CD14-positive monocyte (primary cell): ENCODE data around the gene SAMD3. TPM values are rescaled to one million over a fixed set of nuclear protein-coding genes. Genes with fewer than 3 reads are reported as not detected.

Source experiments
- DNase-seq, 3 donors: peaks; one replicate each; pipeline ENCODE4 v3.0.0-alpha.2; 2011 to 2022
- H2AFZ ChIP-seq: 2 replicates; pipeline ENCODE4 v1.6.0; 2012; ENCODE audit warnings: mild to moderate bottlenecking, low read depth, low read length, inconsistent platforms; ENCODE audit not compliant: insufficient read depth, poor library complexity, severe bottlenecking
- H3K27ac ChIP-seq, 2 donors: 1 replicate in 1 of 2; 2 replicates in 1 of 2; pipeline ENCODE4 v1.5.1; 2012 to 2013; ENCODE audit warnings: low read length in 2 of 2, control low read depth in 1 of 2, inconsistent platforms in 1 of 2, low read depth in 1 of 2, mild to moderate bottlenecking in 1 of 2
- H3K27me3 ChIP-seq, 2 donors: one replicate each; pipeline versions ENCODE4 v1.6.0 to v1.6.1; 2011 to 2013; ENCODE audit warnings: low read length in 2 of 2; ENCODE audit not compliant: control insufficient read depth in 2 of 2, insufficient read depth in 2 of 2
- H3K36me3 ChIP-seq, 2 donors: replicated peaks in 1 of 2; 1 replicate in 1 of 2; 2 replicates in 1 of 2; pipeline versions ENCODE4 v1.5.1 to v1.6.1; 2012 to 2013; ENCODE audit warnings: low read length in 2 of 2, control low read depth in 1 of 2, inconsistent platforms in 1 of 2, mild to moderate bottlenecking in 1 of 2; ENCODE audit not compliant: insufficient read depth in 2 of 2, control insufficient read depth in 1 of 2
- H3K4me1 ChIP-seq, 2 donors: 1 replicate in 1 of 2; 2 replicates in 1 of 2; pipeline versions ENCODE4 v1.5.1 to v1.6.1; 2012 to 2013; ENCODE audit warnings: low read length in 2 of 2, control low read depth in 1 of 2, inconsistent platforms in 1 of 2, mild to moderate bottlenecking in 1 of 2, moderate library complexity in 1 of 2; ENCODE audit not compliant: insufficient read depth in 2 of 2, control insufficient read depth in 1 of 2
- H3K4me2 ChIP-seq: replicated peaks from 2 replicates; pipeline ENCODE3; 2012; ENCODE audit warnings: low read length, moderate library complexity, mild to moderate bottlenecking; ENCODE audit not compliant: poor library complexity, severe bottlenecking; ENCODE audit errors: extremely low read depth
- H3K4me3 ChIP-seq, 3 experiments: fragments of 200-600 bp in 1 of 3; sonication (generic) in 1 of 3; replicated peaks in 1 of 3; 1 replicate in 2 of 3; 2 replicates in 1 of 3; pipeline ENCODE4 v1.5.1; 2011 to 2013; ENCODE audit warnings: low read length in 3 of 3, mild to moderate bottlenecking in 3 of 3, control low read depth in 2 of 3, low read depth in 2 of 3, inconsistent platforms in 1 of 3, moderate library complexity in 1 of 3
- H3K79me2 ChIP-seq: 2 replicates; pipeline ENCODE4 v1.6.0; 2012; ENCODE audit warnings: mild to moderate bottlenecking, control low read depth, inconsistent platforms, low read length, moderate library complexity; ENCODE audit not compliant: insufficient read depth
- H3K9ac ChIP-seq: 2 replicates; pipeline ENCODE4 v1.6.0; 2017; ENCODE audit warnings: low read length, mild to moderate bottlenecking; ENCODE audit not compliant: insufficient read depth, poor library complexity, severe bottlenecking
- H3K9me3 ChIP-seq, 2 donors: replicated peaks in 1 of 2; 1 replicate in 1 of 2; 2 replicates in 1 of 2; pipeline versions ENCODE4 v1.5.1 to v1.6.1; 2012 to 2013; ENCODE audit warnings: low read length in 2 of 2, control low read depth in 1 of 2; ENCODE audit not compliant: control insufficient read depth in 1 of 2, insufficient read depth in 1 of 2
- H4K20me1 ChIP-seq: 2 replicates; pipeline ENCODE4 v1.6.0; 2012; ENCODE audit warnings: mild to moderate bottlenecking, low read length, control low read depth, moderate library complexity; ENCODE audit not compliant: insufficient read depth
- H3K27ac Mint-ChIP-seq, 7 donors: one replicate each; pipeline ENCODE4 v1.8.0; 2020; ENCODE audit warnings: mild to moderate bottlenecking in 7 of 7, mixed read lengths in 7 of 7, moderate library complexity in 6 of 7, inconsistent platforms in 2 of 7
- H3K27me3 Mint-ChIP-seq, 3 donors: one replicate each; pipeline ENCODE4 v1.8.0; 2021 to 2022; ENCODE audit warnings: low read depth in 3 of 3, mild to moderate bottlenecking in 3 of 3, mixed read lengths in 3 of 3, moderate library complexity in 3 of 3, inconsistent platforms in 1 of 3
- H3K36me3 Mint-ChIP-seq, 2 donors: one replicate each; pipeline ENCODE4 v1.8.0; 2020; ENCODE audit warnings: mixed read lengths in 2 of 2, inconsistent platforms in 1 of 2, mild to moderate bottlenecking in 1 of 2
- H3K4me1 Mint-ChIP-seq: one replicate; pipeline ENCODE4 v1.8.0; 2020; ENCODE audit warnings: mild to moderate bottlenecking, mixed read lengths
- H3K4me3 Mint-ChIP-seq, 2 donors: one replicate each; pipeline ENCODE4 v1.8.0; 2020; ENCODE audit warnings: mild to moderate bottlenecking in 2 of 2, mixed read lengths in 2 of 2, moderate library complexity in 1 of 2
- H3K9me3 Mint-ChIP-seq, 7 donors: one replicate each; pipeline ENCODE4 v1.8.0; 2020 to 2022; ENCODE audit warnings: mixed read lengths in 7 of 7, mild to moderate bottlenecking in 6 of 7, moderate library complexity in 6 of 7, inconsistent platforms in 2 of 7
- WGBS: methylation state at CpG from one replicate; pipeline ENCODE4 v1.1.5; 2013; ENCODE audit warnings: missing lambda C conversion rate; ENCODE audit not compliant: insufficient coverage; 5-methylcytosine and 5-hydroxymethylcytosine counted together
- intact Hi-C, 2 donors: fragments of 100-400 bp; cut with micrococcal nuclease; formaldehyde crosslinking; loops; one replicate each; pipeline versions ENCODE4 v1.15.0 to v1.15.1; 2023
- polyA plus RNA-seq, 3 donors: library from polyadenylated mRNA; depleted of rRNA in 1 of 3; unstranded in 2 of 3; stranded (reverse) in 1 of 3; fragments of 300-500 nt in 2 of 3; fragments of >200 nt in 1 of 3; fragmentation: Illumina TruSeq in 2 of 3; gene quantifications; 1 replicate in 2 of 3; 2 replicates in 1 of 3; pipeline ENCODE4 v1.2.3, GENCODE V29; 2012 to 2021
- TF ChIP-seq, protein P1 (sequence below): fragments of 200-600 bp; IDR thresholded peaks from one replicate; pipeline ENCODE4 v1.8.0; 2022; ENCODE audit warnings: antibody characterized with exemption, mild to moderate bottlenecking

SAMD3 gene
- polyA plus RNA-seq, 3 donors = 0.33 to 0.49 TPM; not detected in 1

DNA sequence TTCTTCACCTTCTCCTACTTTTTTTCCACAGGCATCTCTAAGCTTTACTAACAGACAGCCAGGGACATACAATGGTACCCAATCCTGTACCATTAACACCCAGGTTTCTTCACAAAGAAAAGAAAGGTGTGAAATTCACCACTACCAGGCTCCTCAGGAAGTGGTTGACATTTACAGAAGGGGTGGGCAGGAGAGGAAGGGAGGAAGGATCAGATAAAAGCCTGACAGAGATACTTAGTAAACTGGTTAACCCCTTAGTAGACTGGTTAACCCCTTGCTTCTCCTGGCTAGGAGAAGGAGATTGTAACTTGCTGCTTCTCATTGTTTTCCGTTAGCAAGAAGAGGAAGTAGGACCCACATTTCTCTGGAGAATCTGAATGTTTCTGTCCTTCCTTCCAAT lies 7.2 kb downstream of the SAMD3 start:
- intact Hi-C loops = no loop called here
- Histone ChIP-seq H3K9me3 (no peaks in the 10 kb centered on the region), H3K4me1 (no peaks in the 10 kb centered on the region), H3K79me2 (no peaks in the 10 kb centered on the region), H3K36me3 (no peaks in the 10 kb centered on the region), H3K27ac (no peak overlapping the region), H3K9ac (no peak overlapping the region), H3K27me3 (no peaks in the 10 kb centered on the region), H3K4me3 (no peak overlapping the region), H2AFZ (no peak overlapping the region), H4K20me1 (no peaks in the 10 kb centered on the region), H3K4me2 (no peak overlapping the region)
- TF ChIP-seq, protein P1, sequence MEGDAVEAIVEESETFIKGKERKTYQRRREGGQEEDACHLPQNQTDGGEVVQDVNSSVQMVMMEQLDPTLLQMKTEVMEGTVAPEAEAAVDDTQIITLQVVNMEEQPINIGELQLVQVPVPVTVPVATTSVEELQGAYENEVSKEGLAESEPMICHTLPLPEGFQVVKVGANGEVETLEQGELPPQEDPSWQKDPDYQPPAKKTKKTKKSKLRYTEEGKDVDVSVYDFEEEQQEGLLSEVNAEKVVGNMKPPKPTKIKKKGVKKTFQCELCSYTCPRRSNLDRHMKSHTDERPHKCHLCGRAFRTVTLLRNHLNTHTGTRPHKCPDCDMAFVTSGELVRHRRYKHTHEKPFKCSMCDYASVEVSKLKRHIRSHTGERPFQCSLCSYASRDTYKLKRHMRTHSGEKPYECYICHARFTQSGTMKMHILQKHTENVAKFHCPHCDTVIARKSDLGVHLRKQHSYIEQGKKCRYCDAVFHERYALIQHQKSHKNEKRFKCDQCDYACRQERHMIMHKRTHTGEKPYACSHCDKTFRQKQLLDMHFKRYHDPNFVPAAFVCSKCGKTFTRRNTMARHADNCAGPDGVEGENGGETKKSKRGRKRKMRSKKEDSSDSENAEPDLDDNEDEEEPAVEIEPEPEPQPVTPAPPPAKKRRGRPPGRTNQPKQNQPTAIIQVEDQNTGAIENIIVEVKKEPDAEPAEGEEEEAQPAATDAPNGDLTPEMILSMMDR = no peak
- H3K27ac Mint-ChIP-seq = no peak overlapping the region
- DNase-seq = no peak
- H3K9me3 Mint-ChIP-seq = peaks cover 0 to 6% (median 0%) of the 10 kb centered on the region in 7 donors
- no peak overlapping the region for H3K4me3 Mint-ChIP-seq
- peaks cover 4% of the 10 kb centered on the region for H3K4me1 Mint-ChIP-seq
- no peaks in the 10 kb centered on the region for H3K36me3 Mint-ChIP-seq
- WGBS = no CpG with 5 or more reads among the region's 1 CpG
- no peaks in the 10 kb centered on the region for H3K27me3 Mint-ChIP-seq

DNA sequence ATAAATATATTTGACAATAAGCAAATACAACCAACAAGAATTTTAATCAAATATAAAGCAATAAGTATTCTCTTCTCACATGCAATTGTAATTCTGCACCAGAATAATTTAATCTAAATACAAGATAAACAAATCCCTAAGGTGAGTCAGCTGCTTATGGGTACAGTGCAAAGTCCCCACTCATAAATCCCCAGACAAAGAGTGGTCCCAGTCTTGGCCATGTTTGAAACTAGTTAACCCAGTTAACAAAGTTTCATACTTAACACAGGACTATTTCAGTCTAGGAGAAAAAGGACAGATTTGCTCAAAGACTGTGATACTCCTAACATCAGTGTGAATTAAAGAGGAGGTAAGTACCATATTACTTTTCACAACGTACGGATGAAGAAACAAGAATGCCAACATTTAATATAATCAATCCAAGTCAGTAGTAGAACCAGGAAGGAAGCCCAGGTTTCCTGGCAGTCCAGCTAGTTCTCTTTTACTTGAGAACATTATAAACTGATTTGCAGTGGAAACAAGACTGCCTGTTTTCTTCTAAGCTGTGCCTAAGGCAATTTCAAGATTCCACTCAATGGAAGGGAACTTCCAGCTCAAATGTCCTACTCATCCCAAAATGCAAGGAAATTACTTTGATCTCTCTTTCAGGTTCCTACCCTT lies 10.4 kb downstream of the SAMD3 start:
- no peaks in the 10 kb centered on the region for H3K4me1 ChIP-seq
- no peak overlapping the region for H3K27ac Mint-ChIP-seq
- TF ChIP-seq, protein P1 = no peak

More for the DNA sequence above, 10.4 kb downstream of the SAMD3 start:
- H3K4me3 Mint-ChIP-seq = no peak overlapping the region
- intact Hi-C loops = no loop called here
- peaks cover 0 to 5% (median 0%) of the 10 kb centered on the region in 7 donors for H3K9me3 Mint-ChIP-seq
- no peak overlapping the region for H3K4me3 ChIP-seq
- peaks cover 4% of the 10 kb centered on the region for H3K4me1 Mint-ChIP-seq
- H3K36me3 Mint-ChIP-seq = no peaks in the 10 kb centered on the region
- H3K4me2 ChIP-seq = no peak overlapping the region
- no peaks in the 10 kb centered on the region for H3K79me2 ChIP-seq
- no peaks in the 10 kb centered on the region for H3K36me3 ChIP-seq
- H3K9me3 ChIP-seq = no peaks in the 10 kb centered on the region
- H3K27me3 ChIP-seq = no peaks in the 10 kb centered on the region
- no CpG with 5 or more reads among the region's 2 CpGs for WGBS
- H4K20me1 ChIP-seq = no peaks in the 10 kb centered on the region
- no peak overlapping the region for H3K9ac ChIP-seq
- no peaks in the 10 kb centered on the region for H3K27me3 Mint-ChIP-seq
- H3K27ac ChIP-seq = no peak overlapping the region
- no peak overlapping the region for H2AFZ ChIP-seq
- DNase-seq = no peak
